HL-60 (cell line): ENCODE measurements around the gene HRAS.

Source experiments
- DNase-seq, 2 experiments: peaks; one replicate each; pipeline ENCODE4 v3.0.0-alpha.2; 2010 to 2020; ENCODE audit warnings: low read depth in 1 of 2, low spot score in 1 of 2
- H3K27ac ChIP-seq: fragments of 250-450 bp; sonication (Bioruptor Pico); replicated peaks from 2 replicates; pipeline ENCODE4 v1.5.1; 2020; ENCODE audit warnings: mild to moderate bottlenecking, moderate library complexity
- H3K27me3 ChIP-seq: fragments of 250-450 bp; sonication (Bioruptor Pico); 2 replicates; pipeline ENCODE4 v1.5.1; 2021; ENCODE audit warnings: mild to moderate bottlenecking, moderate library complexity; ENCODE audit not compliant: insufficient read depth, poor library complexity, severe bottlenecking
- H3K4me3 ChIP-seq: replicated peaks from 2 replicates; pipeline ENCODE4 v1.5.1; 2011; ENCODE audit warnings: mild to moderate bottlenecking, control low read depth, low read length; ENCODE audit not compliant: insufficient read depth
- CTCF ChIP-seq: IDR thresholded peaks from one replicate; pipeline ENCODE4 v1.5.1; 2011; ENCODE audit warnings: low read length, control low read depth, inconsistent platforms; ENCODE audit not compliant: insufficient read depth
- GABPA ChIP-seq: IDR thresholded peaks from 2 replicates; pipeline ENCODE4 v1.6.1; 2012; ENCODE audit warnings: low read depth
- POLR2AphosphoS5 ChIP-seq: IDR thresholded peaks from 2 replicates; pipeline ENCODE4 v1.6.1; 2012; ENCODE audit warnings: low read depth
- REST ChIP-seq: IDR thresholded peaks from 2 replicates; pipeline ENCODE4 v1.6.1; 2012; ENCODE audit warnings: low read depth; ENCODE audit not compliant: insufficient replicate concordance
- SPI1 ChIP-seq: IDR thresholded peaks from 2 replicates; pipeline ENCODE4 v1.6.1; 2012; ENCODE audit warnings: low read depth, mild to moderate bottlenecking, borderline replicate concordance

HRAS gene

GRCh38 chr11:536841-537621, 1.7 kb upstream of the HRAS start, which contains the start of gene LRRC56:
TSS of gene LRRC56 (plus strand) at chr11:537527. CDS start at chr11:540685, 3,158 bp downstream.
- H3K27me3 ChIP-seq = no peaks in the 10 kb centered on the region
- peak within 1 kb of the TSS; percentile 57 for H3K27ac ChIP-seq
- DNase-seq = peak; percentile 80 to 82
- TF ChIP-seq REST = no peak
- TF ChIP-seq SPI1 = no peak
- no peak for TF ChIP-seq CTCF
- TF ChIP-seq POLR2AphosphoS5 = no peak
- no peak for TF ChIP-seq GABPA
- H3K4me3 ChIP-seq = peak within 1 kb of the TSS; percentile 12; the same call in 1 of the 2 replicates

GRCh38 chr11:535210-535518, 212 bp downstream of the HRAS start:
- TF ChIP-seq CTCF (no peak), SPI1 (no peak), REST (no peak), POLR2AphosphoS5 (no peak), GABPA (no peak)
- peak overlapping the region; percentile 84 for H3K4me3 ChIP-seq
- no peaks in the 10 kb centered on the region for H3K27me3 ChIP-seq
- DNase-seq = no peak
- H3K27ac ChIP-seq = no peak overlapping the region

- peak overlapping the region; percentile 25 for H3K27ac ChIP-seq
- TF ChIP-seq CTCF = no peak
- TF ChIP-seq GABPA = no peak
- TF ChIP-seq REST = no peak
- TF ChIP-seq SPI1 = no peak
- TF ChIP-seq POLR2AphosphoS5 = no peak
- DNase-seq = peak; percentile 26 to 37
- H3K4me3 ChIP-seq = peak overlapping the region; percentile 84
- no peaks in the 10 kb centered on the region for H3K27me3 ChIP-seq
These were observed 773 bp downstream of the HRAS start for GRCh38 chr11:534396-535209.
